ENCODE data around the gene C1orf87.

The C1orf87 gene

GRCh38 chr1:60034999-60035398 lies 38.6 kb downstream of the C1orf87 start:
- TF ChIP-seq PATZ1 (CRISPR knock-in tag; IDR thresholded peaks at IDR 0.05; ENCODE audit: borderline replicate concordance) (no peak), ESRRG (CRISPR knock-in tag; IDR thresholded peaks at IDR 0.05) (no peak)
- ATAC-seq, result no peak

GRCh38 chr1:60033066-60033465 lies 40.5 kb downstream of the C1orf87 start:
- TF ChIP-seq ZFP30 (CRISPR knock-in tag; IDR thresholded peaks at IDR 0.05) (no peak), ZFP3 (CRISPR knock-in tag; IDR thresholded peaks at IDR 0.05) (no peak), TOX (CRISPR knock-in tag; IDR thresholded peaks at IDR 0.05; ENCODE audit: borderline replicate concordance) (no peak), ZNF70 (CRISPR knock-in tag; IDR thresholded peaks at IDR 0.05) (no peak), SNAI2 (CRISPR knock-in tag; IDR thresholded peaks at IDR 0.05) (no peak), ZNF8 (CRISPR knock-in tag; IDR thresholded peaks at IDR 0.05) (no peak), ISL1 (CRISPR knock-in tag; IDR thresholded peaks at IDR 0.05) (no peak), TSHZ2 (CRISPR knock-in tag; IDR thresholded peaks at IDR 0.05) (no peak), TCF4 (CRISPR knock-in tag; IDR thresholded peaks at IDR 0.05; ENCODE audit: borderline replicate concordance) (no peak), ARNTL (CRISPR knock-in tag; IDR thresholded peaks at IDR 0.05; ENCODE audit: borderline replicate concordance, low read depth) (no peak), RARB (CRISPR knock-in tag; IDR thresholded peaks at IDR 0.05) (no peak), ZC3H10 (CRISPR knock-in tag; IDR thresholded peaks at IDR 0.05) (no peak), ESRRG (CRISPR knock-in tag; IDR thresholded peaks at IDR 0.05) (no peak), GLIS3 (CRISPR knock-in tag; IDR thresholded peaks at IDR 0.05) (no peak), PPARA (CRISPR knock-in tag; IDR thresholded peaks at IDR 0.05; ENCODE audit: borderline replicate concordance) (no peak), POU6F1 (CRISPR knock-in tag; IDR thresholded peaks at IDR 0.05; ENCODE audit: borderline replicate concordance, low read depth) (no peak), BACH2 (CRISPR knock-in tag; IDR thresholded peaks at IDR 0.05; ENCODE audit: borderline replicate concordance) (no peak), ZNF565 (CRISPR knock-in tag; conservative IDR thresholded peaks at IDR 0.05; ENCODE audit: low read depth) (no peak)
- no peak for ATAC-seq

GRCh38 chr1:60031146-60031545 lies 42.4 kb downstream of the C1orf87 start:
- ATAC-seq, result no peak
- no peak for TF ChIP-seq GLIS3 (CRISPR knock-in tag; IDR thresholded peaks at IDR 0.05)
- no peak for TF ChIP-seq SNAI2 (CRISPR knock-in tag; IDR thresholded peaks at IDR 0.05)
- TF ChIP-seq ISL1 (CRISPR knock-in tag; IDR thresholded peaks at IDR 0.05), result no peak
- no peak for TF ChIP-seq PPARA (CRISPR knock-in tag; IDR thresholded peaks at IDR 0.05; ENCODE audit: borderline replicate concordance)
- TF ChIP-seq ESRRG (CRISPR knock-in tag; IDR thresholded peaks at IDR 0.05), result no peak
- no peak for TF ChIP-seq ZC3H10 (CRISPR knock-in tag; IDR thresholded peaks at IDR 0.05)
- TF ChIP-seq TSHZ2 (CRISPR knock-in tag; IDR thresholded peaks at IDR 0.05), result no peak
- TF ChIP-seq ZFP30 (CRISPR knock-in tag; IDR thresholded peaks at IDR 0.05), result no peak

- ATAC-seq, result no peak
- TF ChIP-seq TOX (CRISPR knock-in tag; IDR thresholded peaks at IDR 0.05; ENCODE audit: borderline replicate concordance), result no peak
- TF ChIP-seq ZFP30 (CRISPR knock-in tag; IDR thresholded peaks at IDR 0.05), result no peak
- no peak for TF ChIP-seq ZFP3 (CRISPR knock-in tag; IDR thresholded peaks at IDR 0.05)
- TF ChIP-seq ISL1 (CRISPR knock-in tag; IDR thresholded peaks at IDR 0.05), result no peak
- TF ChIP-seq GLIS3 (CRISPR knock-in tag; IDR thresholded peaks at IDR 0.05), result no peak
- TF ChIP-seq PPARA (CRISPR knock-in tag; IDR thresholded peaks at IDR 0.05; ENCODE audit: borderline replicate concordance), result no peak
- no peak for TF ChIP-seq TCF4 (CRISPR knock-in tag; IDR thresholded peaks at IDR 0.05; ENCODE audit: borderline replicate concordance)
- TF ChIP-seq ZNF8 (CRISPR knock-in tag; IDR thresholded peaks at IDR 0.05), result no peak
- TF ChIP-seq BACH2 (CRISPR knock-in tag; IDR thresholded peaks at IDR 0.05; ENCODE audit: borderline replicate concordance), result no peak
- TF ChIP-seq ZC3H10 (CRISPR knock-in tag; IDR thresholded peaks at IDR 0.05), result no peak
- no peak for TF ChIP-seq SNAI2 (CRISPR knock-in tag; IDR thresholded peaks at IDR 0.05)
- TF ChIP-seq CREB5 (CRISPR knock-in tag; IDR thresholded peaks at IDR 0.05; ENCODE audit: low read depth), result no peak
- no peak for TF ChIP-seq CSDC2 (CRISPR knock-in tag; IDR thresholded peaks at IDR 0.05)
- no peak for TF ChIP-seq ZNF565 (CRISPR knock-in tag; conservative IDR thresholded peaks at IDR 0.05; ENCODE audit: low read depth)
- TF ChIP-seq PATZ1 (CRISPR knock-in tag; IDR thresholded peaks at IDR 0.05; ENCODE audit: borderline replicate concordance), result no peak
- no peak for TF ChIP-seq RARB (CRISPR knock-in tag; IDR thresholded peaks at IDR 0.05)
Measured at GRCh38 chr1:60025552-60025951, 48.0 kb downstream of the C1orf87 start.

Measured in SK-N-SH treated with all-trans-retinoic acid at 6 μM for 48 hours (cell line).